HCEC 1CT (cell line): ENCODE data around the gene GPHN.
A peak's percentile ranks its signal among the peaks of the same experiment; 100 is the strongest.
"Not testable (repeated sequence)": the region's sequence is repeated elsewhere in the genome, so short reads cannot be mapped to it uniquely, and the experiment has no call there.

ENCODE experiments used
- DNase-seq: peaks from one replicate; pipeline ENCODE4 v3.0.0-alpha.2; 2017

GPHN gene

GRCh38 chr14:66696326-66696725 lies 188.4 kb downstream of the GPHN start:
- DNase-seq, result no peak

DNA sequence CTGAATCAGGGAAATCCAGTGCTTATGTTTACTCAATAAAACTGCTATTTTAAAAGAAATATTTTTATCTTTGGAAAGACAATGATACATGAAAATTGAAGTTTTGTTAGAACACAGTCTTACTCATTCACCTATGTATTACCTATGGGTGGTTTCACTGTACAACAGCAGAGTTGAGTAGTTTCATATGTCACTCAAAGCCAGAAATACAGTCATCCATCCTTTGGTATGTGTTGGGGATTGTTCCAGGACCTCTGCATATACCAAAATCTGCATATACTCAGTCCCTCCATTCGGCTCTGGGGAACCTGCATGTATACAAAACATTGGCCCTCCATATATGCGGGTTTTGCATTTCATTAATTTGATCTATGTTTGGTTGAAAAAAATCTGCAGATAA lies 190.6 kb downstream of the GPHN start:
- DNase-seq, result no peak

GRCh38 chr14:66701813-66702212 lies 193.9 kb downstream of the GPHN start:
- no peak for DNase-seq

GRCh38 chr14:66708267-66708666 lies 200.3 kb downstream of the GPHN start:
- no peak for DNase-seq

- peak; percentile 9 for DNase-seq
Measured at GRCh38 chr14:66709291-66709690, 201.3 kb downstream of the GPHN start.

DNA sequence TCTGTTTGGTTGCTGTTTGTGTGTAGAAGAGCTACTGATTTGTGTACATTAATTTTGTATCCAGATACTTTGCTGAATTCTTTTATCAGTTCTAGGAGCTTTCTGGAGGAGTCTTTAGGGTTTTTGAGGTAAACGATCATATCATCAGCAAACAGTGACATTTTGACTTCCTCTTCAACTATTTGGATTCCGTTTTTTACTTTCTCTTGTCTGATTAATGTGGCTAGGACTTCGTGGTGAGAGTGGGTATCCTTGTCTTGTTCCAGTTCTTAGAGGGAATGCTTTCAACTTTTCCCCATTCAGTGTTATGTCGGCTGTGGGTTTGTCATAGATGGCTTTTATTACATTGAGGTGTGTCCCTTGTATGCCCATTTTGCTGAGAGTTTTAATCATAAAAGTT lies 206.3 kb downstream of the GPHN start:
- DNase-seq, result not testable (repeated sequence)

GRCh38 chr14:66715313-66715712 lies 207.4 kb downstream of the GPHN start:
- not testable (repeated sequence) for DNase-seq

- no peak for DNase-seq
Measured at GRCh38 chr14:66716227-66716626, 208.3 kb downstream of the GPHN start.

- no peak for DNase-seq
Measured at GRCh38 chr14:66717561-66718140, 209.7 kb downstream of the GPHN start.

- DNase-seq, result no peak
Measured at GRCh38 chr14:66724996-66725395, 217.0 kb downstream of the GPHN start.

GRCh38 chr14:66731298-66731697 lies 223.4 kb downstream of the GPHN start:
- not testable (repeated sequence) for DNase-seq

DNA sequence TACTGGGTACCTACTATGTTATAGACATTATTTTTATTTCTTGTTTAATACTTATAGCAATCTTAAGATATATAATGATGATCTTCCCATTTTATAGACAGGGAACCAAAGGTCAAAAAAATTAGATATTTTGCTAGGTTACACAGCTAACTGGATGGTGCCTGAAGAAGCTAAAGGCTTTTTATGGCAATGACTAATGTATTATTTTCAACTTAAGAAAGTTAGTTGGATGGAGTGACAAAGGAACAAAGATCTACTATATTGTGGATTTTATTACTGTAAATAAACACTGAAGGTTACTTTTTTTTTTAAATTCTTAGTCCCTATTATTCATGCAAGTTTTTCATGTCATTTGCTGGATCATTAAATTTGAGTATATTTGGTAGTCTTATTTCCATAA lies 227.9 kb downstream of the GPHN start:
- DNase-seq, result no peak

GRCh38 chr14:66739826-66740225 lies 231.9 kb downstream of the GPHN start:
- no peak for DNase-seq

DNA sequence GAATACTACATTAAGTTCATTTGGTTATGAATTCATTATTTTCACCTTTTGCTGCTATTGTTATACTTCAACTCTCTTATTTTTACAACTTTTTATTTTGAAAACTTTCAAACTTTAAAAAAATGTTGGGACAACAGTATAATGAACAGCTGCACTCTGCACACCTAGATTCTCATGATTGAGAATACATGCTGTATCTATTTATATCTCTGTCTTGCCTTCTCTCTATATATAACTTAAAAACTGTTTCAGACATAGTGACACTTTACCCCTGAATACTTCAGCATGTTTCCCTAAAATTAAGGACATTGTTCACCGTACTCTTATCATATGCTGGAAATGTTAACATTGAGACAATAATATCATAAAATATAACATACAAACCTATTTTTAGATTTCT lies 237.1 kb downstream of the GPHN start:
- no peak for DNase-seq

GRCh38 chr14:66746316-66747006 lies 238.5 kb downstream of the GPHN start:
- DNase-seq, result peak; percentile 69

DNA sequence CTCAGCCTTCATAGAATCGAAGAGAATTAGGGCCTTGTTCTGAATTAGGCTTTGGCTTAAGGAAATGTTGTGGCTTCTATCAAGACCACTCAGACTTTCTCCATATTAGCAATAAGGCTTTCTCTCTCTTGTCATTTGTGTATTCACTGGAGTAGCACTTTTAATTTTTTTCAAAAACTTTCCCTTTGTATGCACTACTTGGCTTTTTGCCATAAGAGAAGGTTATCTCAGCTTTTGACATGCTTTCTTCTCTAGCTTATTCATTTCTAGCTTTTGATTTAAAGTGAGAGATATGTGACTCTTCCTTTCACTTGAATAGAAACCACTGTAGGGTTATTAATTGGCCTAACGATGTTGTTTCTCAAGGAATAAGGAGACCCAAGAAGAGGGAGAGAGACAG lies 244.2 kb downstream of the GPHN start:
- no peak for DNase-seq

DNA sequence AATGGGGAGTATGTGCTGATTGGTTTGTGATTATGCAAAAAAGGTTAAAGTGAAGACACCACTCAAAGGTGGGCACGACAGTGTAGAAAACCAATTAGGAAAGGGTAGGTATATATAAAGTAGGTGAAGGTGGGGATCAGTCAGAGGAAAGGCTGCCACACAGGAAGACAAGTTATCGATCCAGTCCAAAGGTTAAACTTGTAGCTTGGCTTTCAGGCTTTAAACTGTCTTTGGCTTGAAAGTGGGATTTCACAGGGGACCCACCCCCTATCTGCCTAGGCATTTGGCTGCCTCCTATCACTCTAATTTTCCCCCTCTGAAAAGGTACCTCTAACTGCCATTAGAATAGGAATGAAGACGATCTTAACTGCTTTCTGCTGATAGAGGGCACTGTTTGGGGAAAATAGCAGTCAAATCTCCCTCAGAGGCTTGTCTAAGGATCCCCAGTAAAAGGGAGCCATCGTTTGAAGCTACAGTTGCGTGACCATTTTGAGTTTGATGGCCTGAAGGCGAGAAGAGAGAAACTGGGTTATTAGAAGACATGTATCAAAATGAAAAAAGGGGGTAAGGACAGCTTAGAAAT lies 250.2 kb downstream of the GPHN start:
- DNase-seq, result no peak

GRCh38 chr14:66772146-66772545 lies 264.2 kb downstream of the GPHN start:
- DNase-seq, result no peak

GRCh38 chr14:66782853-66783252 lies 274.9 kb downstream of the GPHN start:
- no peak for DNase-seq

GRCh38 chr14:66790101-66790500 lies 282.2 kb downstream of the GPHN start:
- DNase-seq, result no peak

- DNase-seq, result no peak
Measured at GRCh38 chr14:66802962-66803361, 295.0 kb downstream of the GPHN start.

DNA sequence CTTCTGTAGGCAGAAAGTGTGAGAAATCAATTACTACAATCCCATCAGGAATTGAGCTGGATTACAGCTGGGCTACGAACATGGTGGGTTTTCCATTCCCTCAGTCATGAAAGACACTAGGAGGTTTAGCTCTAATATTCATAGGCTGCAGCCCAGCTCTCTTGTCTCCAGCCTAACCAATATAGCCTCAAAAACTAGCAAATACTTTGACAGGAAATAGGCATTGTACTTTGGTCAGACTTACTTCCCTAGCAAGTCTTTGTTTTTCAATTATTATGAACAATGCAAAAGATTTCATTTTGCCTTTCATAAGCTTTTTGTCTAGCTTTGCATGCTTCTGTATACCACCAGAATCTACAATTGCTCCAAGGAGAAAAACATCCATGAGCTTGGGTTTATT lies 296.2 kb downstream of the GPHN start:
- DNase-seq, result no peak

DNA sequence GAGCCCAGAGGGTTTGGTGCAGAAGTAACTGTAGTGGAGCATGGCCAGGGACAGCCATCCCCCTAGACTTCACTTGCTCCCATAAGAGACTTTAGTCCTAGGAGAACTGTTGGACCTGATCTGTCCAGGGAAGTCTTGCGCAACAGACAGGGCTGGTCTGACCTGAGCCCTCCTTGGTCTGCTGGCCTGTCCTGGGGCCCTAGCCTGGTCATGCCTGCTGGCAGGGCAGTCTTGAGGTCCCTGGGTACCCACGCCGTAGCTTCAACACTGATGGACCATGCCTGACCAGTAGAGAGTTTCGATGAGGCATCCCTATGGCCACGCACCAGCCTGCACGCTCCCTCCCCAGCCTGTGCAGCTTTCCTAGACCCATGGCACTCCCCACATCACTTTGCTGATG lies 305.7 kb downstream of the GPHN start:
- no peak for DNase-seq

DNA sequence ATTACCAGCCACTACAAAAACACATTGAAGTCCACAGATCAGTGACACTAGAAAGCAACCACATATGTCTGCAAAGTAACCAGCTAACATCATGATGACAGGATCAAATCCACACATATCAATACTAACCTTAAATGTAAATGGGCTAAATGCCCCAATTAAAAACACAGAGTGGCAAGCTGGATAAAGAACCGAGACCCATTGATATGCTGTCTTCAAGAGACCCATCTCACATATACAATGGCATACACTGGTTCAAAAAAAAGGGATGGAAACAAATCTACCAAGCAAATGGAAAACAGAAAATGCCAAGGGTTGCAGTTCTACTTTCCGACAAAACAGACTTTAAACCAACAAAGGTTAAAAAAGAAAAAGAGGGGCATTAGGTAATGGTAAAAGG lies 307.7 kb downstream of the GPHN start:
- no peak for DNase-seq

GRCh38 chr14:66824251-66824650 lies 316.3 kb downstream of the GPHN start:
- no peak for DNase-seq
